Pancreas (tissue), 10 donors: Measurements from ENCODE around the gene SKIL. TPM values are rescaled to one million over a fixed set of nuclear protein-coding genes. Genes with fewer than 3 reads are reported as not detected.
"Not testable (repeated sequence)": the region's sequence is repeated elsewhere in the genome, so short reads cannot be mapped to it uniquely, and the experiment has no call there.

ENCODE experiments used
- ATAC-seq, 4 donors: fragments of 200-7000 bp; cut with Tn5 transposase; one replicate each; pipeline versions ENCODE4 v1.8.0 to v1.9.1; 2020; ENCODE audit warnings: mild to moderate bottlenecking in 4 of 4, moderate library complexity in 4 of 4
- DNase-seq, 6 donors: peaks; one replicate each; pipeline ENCODE4 v3.0.0-alpha.2; 2020
- FAIRE-seq: peaks from 2 replicates; lab custom pipeline; 2012; peaks lifted over from hg19 to GRCh38; lab: Jason Lieb, UNC
- H3K27ac ChIP-seq, 4 donors: fragments of 200-600 bp; sonication (generic); 1 replicate in 3 of 4; 2 replicates in 1 of 4; pipeline versions ENCODE4 v1.5.0 to v1.8.0; 2020
- H3K27me3 ChIP-seq, 4 donors: fragments of 200-600 bp; one replicate each; pipeline ENCODE4 v1.8.0; 2021
- H3K36me3 ChIP-seq, 3 donors: fragments of 200-600 bp; sonication (generic) in 1 of 3; one replicate each; pipeline versions ENCODE4 v1.5.0 to v1.8.0; 2020 to 2021
- H3K4me1 ChIP-seq, 3 donors: fragments of 200-600 bp; one replicate each; pipeline ENCODE4 v1.8.0; 2021
- H3K4me3 ChIP-seq, 4 donors: fragments of 200-600 bp; sonication (generic) in 2 of 4; one replicate each; pipeline versions ENCODE4 v1.5.0 to v1.8.0; 2020 to 2021
- H3K9me3 ChIP-seq, 4 donors: fragments of 200-600 bp; one replicate each; pipeline ENCODE4 v1.8.0; 2021
- WGBS, 2 donors: extraction: QIAGEN DNeasy Blood & Tissue Kit; methylation state at CpG; one replicate each; pipeline ENCODE4 v1.1.7; 2013; 5-methylcytosine and 5-hydroxymethylcytosine counted together
- intact Hi-C, 3 donors: fragments of 100-400 bp; cut with DNase I; formaldehyde crosslinking; loops; one replicate each; pipeline versions ENCODE4 v1.11.1 to v1.14.2; 2022
- polyA plus RNA-seq, 2 donors: library from polyadenylated mRNA; stranded (reverse); fragments of 200-250 nt; gene quantifications; one replicate each; pipeline ENCODE4 v1.2.3, GENCODE V29; 2013
- total RNA-seq, 6 donors: library from RNA; stranded (reverse); fragmentation: NEBNext Ultra II Directional in 4 of 6; extraction: Animal tissue kit (Norgen Biotek cat#: 25700) in 4 of 6; gene quantifications; one replicate each; pipeline versions ENCODE4 v1.2.1 to v1.2.4, GENCODE V29; 2021 to 2023
- TF ChIP-seq, protein P1 (sequence below), 4 donors: fragments of 200-600 bp; sonication (generic) in 3 of 4; IDR thresholded peaks; one replicate each; pipeline versions ENCODE4 v1.5.0 to v1.8.0; 2021; ENCODE audit warnings: antibody characterized with exemption in 4 of 4
- donor health status: healthy with polysubstance abuse.
- donor health status: DM: no; HTN: no; CAD: no; lungs with moderate emphysema.
- donor health status: DM: no; HTN: no; CAD: no.
- donor health status: control.
- donor health status: control.
- donor health status: Bipolar disorder and iron deficiency.
- donor health status: DM: yes; HTN: yes; CAD: no.
- donor health status: DM: no; HTN: no; CAD: no.
- donor health status: DM: no; HTN: no; CAD: no.
- donor health status: DM: yes; HTN: yes; CAD: no.

The SKIL gene
- total and polyA plus RNA-seq, 8 donors: 5.1 to 52.1 (median 15.9) TPM

DNA sequence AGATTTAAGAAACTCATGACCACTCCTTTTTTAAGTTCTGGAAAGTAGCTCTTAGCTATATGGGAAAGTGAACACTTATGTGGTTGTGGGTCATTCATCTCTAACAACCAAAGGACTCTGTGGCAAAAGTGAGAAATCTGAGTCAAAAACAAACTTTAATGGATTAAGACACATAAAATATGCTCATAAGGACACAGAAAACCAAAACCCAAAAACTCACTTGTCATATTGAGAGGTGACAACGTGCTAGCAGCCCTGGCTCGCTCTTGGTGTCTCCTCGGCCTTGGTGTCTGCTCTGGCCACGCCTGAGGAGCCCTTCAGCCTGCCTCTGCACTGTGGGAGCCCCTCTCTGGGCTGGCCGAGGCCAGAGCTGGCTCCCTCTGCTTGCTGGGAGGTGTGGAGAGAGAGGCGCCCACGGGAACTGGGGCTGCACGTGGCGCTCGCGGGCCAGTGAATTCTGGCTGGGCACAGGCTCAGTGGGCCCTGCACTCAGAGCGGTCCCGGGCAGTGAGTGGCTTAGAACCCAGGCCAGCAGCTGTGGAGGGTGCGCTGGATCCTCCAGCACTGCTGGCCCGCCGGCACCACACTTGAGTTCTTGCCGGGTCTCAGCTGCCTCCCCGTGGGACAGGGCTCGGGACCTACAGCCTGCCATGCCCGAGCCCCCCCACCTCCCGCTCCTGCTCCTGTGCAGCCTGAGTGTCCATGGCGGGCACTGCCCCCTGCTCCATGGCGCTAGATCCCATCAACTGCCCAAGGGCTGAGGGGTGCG, 30.3 kb upstream of the SKIL start:
- ATAC-seq (no peak), FAIRE-seq (no peak), DNase-seq (peak in 1 of 6 donors; percentile 65)
- no peak overlapping the region for H3K4me3 ChIP-seq
- peaks cover 0 to 13% (median 0%) of the 10 kb centered on the region in 3 donors for H3K4me1 ChIP-seq
- TF ChIP-seq, protein P1, sequence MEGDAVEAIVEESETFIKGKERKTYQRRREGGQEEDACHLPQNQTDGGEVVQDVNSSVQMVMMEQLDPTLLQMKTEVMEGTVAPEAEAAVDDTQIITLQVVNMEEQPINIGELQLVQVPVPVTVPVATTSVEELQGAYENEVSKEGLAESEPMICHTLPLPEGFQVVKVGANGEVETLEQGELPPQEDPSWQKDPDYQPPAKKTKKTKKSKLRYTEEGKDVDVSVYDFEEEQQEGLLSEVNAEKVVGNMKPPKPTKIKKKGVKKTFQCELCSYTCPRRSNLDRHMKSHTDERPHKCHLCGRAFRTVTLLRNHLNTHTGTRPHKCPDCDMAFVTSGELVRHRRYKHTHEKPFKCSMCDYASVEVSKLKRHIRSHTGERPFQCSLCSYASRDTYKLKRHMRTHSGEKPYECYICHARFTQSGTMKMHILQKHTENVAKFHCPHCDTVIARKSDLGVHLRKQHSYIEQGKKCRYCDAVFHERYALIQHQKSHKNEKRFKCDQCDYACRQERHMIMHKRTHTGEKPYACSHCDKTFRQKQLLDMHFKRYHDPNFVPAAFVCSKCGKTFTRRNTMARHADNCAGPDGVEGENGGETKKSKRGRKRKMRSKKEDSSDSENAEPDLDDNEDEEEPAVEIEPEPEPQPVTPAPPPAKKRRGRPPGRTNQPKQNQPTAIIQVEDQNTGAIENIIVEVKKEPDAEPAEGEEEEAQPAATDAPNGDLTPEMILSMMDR (IDR thresholded peaks at IDR 0.05): no peak
- H3K9me3 ChIP-seq: no peaks in the 10 kb centered on the region
- H3K27ac ChIP-seq: no peak overlapping the region
- intact Hi-C loops: no loop called here
- 92 to 96% methylated on average over 21 to 24 of the region's 24 CpGs for WGBS, 2 donors
- H3K36me3 ChIP-seq: no peaks in the 10 kb centered on the region
- H3K27me3 ChIP-seq: no peaks in the 10 kb centered on the region

DNA sequence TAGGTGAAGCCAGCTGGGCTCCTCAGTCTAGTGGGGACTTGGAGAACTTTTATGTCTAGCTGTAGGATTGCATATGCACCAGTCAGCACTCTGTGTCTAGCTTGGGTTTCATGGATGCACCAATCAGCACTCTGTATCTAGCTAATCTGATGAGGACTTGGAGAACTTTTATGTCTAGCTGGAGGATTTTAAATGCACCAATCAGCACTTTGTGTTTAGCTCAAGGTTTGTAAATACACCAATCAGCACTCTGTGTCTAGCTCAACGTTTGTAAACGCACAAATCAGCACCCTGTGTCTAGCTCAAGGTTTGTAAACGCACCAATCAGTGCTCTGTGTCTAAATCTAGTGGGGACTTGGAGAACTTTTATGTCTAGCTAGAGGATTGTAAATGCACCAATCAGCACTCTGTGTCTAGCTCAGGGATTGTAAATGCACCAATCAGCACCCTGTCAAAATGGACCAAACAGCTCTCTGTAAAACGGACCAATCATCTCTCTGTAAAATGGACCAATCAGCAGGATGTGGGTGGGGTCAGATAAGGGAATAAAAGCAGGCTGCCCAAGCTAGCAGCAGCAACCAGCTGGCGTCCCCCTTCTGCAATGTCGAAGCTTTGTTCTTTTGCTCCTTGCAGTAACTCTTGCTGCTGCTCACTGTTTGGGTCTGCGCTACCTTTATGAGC, 29.5 kb upstream of the SKIL start:
- H3K27me3 ChIP-seq, H3K27ac ChIP-seq, intact Hi-C loops, FAIRE-seq, H3K9me3 ChIP-seq, DNase-seq, H3K36me3 ChIP-seq, ATAC-seq, H3K4me3 ChIP-seq: not testable (repeated sequence)
- WGBS, 2 donors: 67 to 88% methylated on average over 7 of the region's 7 CpGs
- peaks cover 0 to 13% (median 0%) of the 10 kb centered on the region in 3 donors for H3K4me1 ChIP-seq

DNA sequence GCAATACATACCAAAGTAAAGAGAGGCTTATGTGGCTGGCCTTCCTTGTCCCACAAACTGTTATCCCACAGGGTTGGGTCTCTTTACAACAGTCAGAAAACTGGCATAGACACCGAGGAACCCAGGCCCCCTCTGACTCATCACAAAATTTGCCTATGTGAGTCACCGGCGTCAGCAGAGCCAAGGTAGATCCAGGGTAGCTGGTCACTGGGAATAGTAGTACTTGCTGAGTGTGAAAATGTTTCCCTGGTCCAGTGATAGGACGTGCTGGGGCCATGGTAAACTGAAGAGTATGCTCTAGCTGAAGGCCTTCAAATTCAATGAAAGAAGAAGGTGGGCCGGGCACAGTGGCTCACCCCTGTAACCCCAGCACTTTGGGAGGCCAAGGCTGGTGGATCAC, 27.1 kb upstream of the SKIL start:
- Histone ChIP-seq H3K9me3 (no peaks in the 10 kb centered on the region), H3K27me3 (no peaks in the 10 kb centered on the region), H3K4me3 (no peak overlapping the region), H3K27ac (peak overlapping the region in 2 of 4 donors; percentile 20 to 59), H3K36me3 (no peaks in the 10 kb centered on the region), H3K4me1 (peaks cover 0 to 13% (median 0%) of the 10 kb centered on the region in 3 donors)
- WGBS, 2 donors: 72 to 76% methylated on average over 5 of the region's 5 CpGs
- intact Hi-C loops: no loop called here
- no peak for FAIRE-seq
- ATAC-seq: peak; percentile 61 to 86 (median 74)
- TF ChIP-seq, protein P1 (IDR thresholded peaks at IDR 0.05): no peak
- DNase-seq: peak in 3 of 6 donors; percentile 25 to 77 (median 59)

DNA sequence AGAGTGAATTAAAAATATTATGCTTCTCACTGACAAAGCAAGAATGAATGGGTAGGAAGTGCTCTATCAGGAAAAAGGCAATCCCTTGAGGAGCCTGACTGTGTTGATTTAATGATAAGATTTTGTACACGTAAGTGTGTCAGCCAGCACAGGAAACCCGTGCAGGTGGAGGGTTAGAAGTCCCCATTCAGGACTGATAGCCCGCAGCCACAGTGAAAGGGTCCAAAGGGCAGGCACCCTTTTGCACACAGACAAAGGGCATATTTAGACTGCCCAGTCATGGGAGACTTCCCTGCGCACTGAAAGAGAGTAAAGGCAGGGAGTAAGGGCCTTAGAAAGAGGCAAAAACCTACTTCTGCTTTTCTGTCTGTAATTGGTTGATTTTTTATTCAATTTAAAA, 26.4 kb upstream of the SKIL start:
- no peak overlapping the region for H3K4me3 ChIP-seq
- no peak for FAIRE-seq
- H3K4me1 ChIP-seq: peaks cover 0 to 13% (median 0%) of the 10 kb centered on the region in 3 donors

DNA sequence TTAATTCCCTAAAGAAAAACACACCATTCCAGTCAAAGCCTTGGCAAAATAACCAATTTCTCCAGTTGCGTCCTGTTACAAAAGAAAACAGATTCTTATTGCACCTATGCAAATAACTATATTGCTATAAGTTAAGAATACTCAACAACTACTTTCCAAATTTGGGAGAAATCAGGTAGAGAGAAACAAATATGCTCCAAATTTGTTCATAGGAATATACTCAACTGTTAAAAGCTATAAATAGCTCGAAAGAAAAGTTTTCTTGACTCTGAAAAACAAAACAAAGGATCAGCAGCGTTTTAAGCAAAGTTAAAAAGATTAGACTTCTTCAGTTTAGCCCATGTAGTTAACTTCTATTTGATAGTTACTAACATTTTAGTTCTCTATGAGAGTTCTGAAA, 20.1 kb upstream of the SKIL start:
- intact Hi-C loops: no loop called here

More for the DNA sequence above, 26.4 kb upstream of the SKIL start:
- 13 to 18% methylated on average over 4 of the region's 4 CpGs for WGBS, 2 donors
- peak overlapping the region in 3 of 4 donors; percentile 20 to 59 (median 22) for H3K27ac ChIP-seq
- ATAC-seq: peak; percentile 81 to 96 (median 93)
- TF ChIP-seq, protein P1 (IDR thresholded peaks at IDR 0.05): no peak
- no peaks in the 10 kb centered on the region for H3K9me3 ChIP-seq
- intact Hi-C loops: no loop called here
- peak in 4 of 6 donors; percentile 41 to 69 (median 56) for DNase-seq
- no peaks in the 10 kb centered on the region for H3K36me3 ChIP-seq
- H3K27me3 ChIP-seq: no peaks in the 10 kb centered on the region

More for the DNA sequence above, 20.1 kb upstream of the SKIL start:
- 79 to 82% methylated on average over 3 of the region's 3 CpGs for WGBS, 2 donors
- DNase-seq: no peak
- no peaks in the 10 kb centered on the region for H3K4me1 ChIP-seq
- no peak overlapping the region for H3K27ac ChIP-seq
- H3K27me3 ChIP-seq: no peaks in the 10 kb centered on the region
- no peak for ATAC-seq
- FAIRE-seq: no peak
- TF ChIP-seq, protein P1 (IDR thresholded peaks at IDR 0.05): no peak
- H3K4me3 ChIP-seq: no peak overlapping the region
- no peaks in the 10 kb centered on the region for H3K9me3 ChIP-seq
- no peaks in the 10 kb centered on the region for H3K36me3 ChIP-seq
